Activated T-cell treated with anti-CD3 and anti-CD28 coated beads for 24 hours (primary cell): ENCODE results near the gene PPP2R5E.

Source experiments
- DNase-seq: peaks from one replicate; pipeline ENCODE4 v3.0.0-alpha.2; 2020; ENCODE audit warnings: low read depth

Gene PPP2R5E

GRCh38 chr14:63472986-63473788, 70.0 kb downstream of the PPP2R5E start:
- no peak for DNase-seq

GRCh38 chr14:63470962-63471793, 72.0 kb downstream of the PPP2R5E start:
- DNase-seq = no peak

GRCh38 chr14:63468294-63468693, 74.9 kb downstream of the PPP2R5E start:
- no peak for DNase-seq

- no peak for DNase-seq
Measured at GRCh38 chr14:63467440-63468072, 75.6 kb downstream of the PPP2R5E start.

GRCh38 chr14:63465347-63465746, 77.8 kb downstream of the PPP2R5E start:
- DNase-seq = no peak

GRCh38 chr14:63460680-63461369, 82.4 kb downstream of the PPP2R5E start:
- no peak for DNase-seq

GRCh38 chr14:63459738-63460137, 83.4 kb downstream of the PPP2R5E start:
- DNase-seq = no peak

GRCh38 chr14:63457498-63457897, 85.7 kb downstream of the PPP2R5E start:
- DNase-seq = no peak

GRCh38 chr14:63454863-63455622, 88.1 kb downstream of the PPP2R5E start:
- DNase-seq = no peak

- no peak for DNase-seq
Measured at GRCh38 chr14:63454436-63454835, 88.7 kb downstream of the PPP2R5E start.

GRCh38 chr14:63453443-63453936, 89.7 kb downstream of the PPP2R5E start:
- DNase-seq = no peak

- DNase-seq = no peak
Measured at GRCh38 chr14:63452796-63453195, 90.4 kb downstream of the PPP2R5E start.

GRCh38 chr14:63448841-63449240, 94.3 kb downstream of the PPP2R5E start:
- DNase-seq = no peak

GRCh38 chr14:63444588-63444987, 98.6 kb downstream of the PPP2R5E start:
- no peak for DNase-seq

- no peak for DNase-seq
Measured at GRCh38 chr14:63443988-63444387, 99.2 kb downstream of the PPP2R5E start.

GRCh38 chr14:63443361-63443760, 99.8 kb downstream of the PPP2R5E start:
- DNase-seq = no peak

- no peak for DNase-seq
Measured at GRCh38 chr14:63438065-63438757, 105.0 kb downstream of the PPP2R5E start.

GRCh38 chr14:63436286-63437098, 106.7 kb downstream of the PPP2R5E start:
- DNase-seq = no peak

GRCh38 chr14:63435838-63436237, 107.3 kb downstream of the PPP2R5E start:
- DNase-seq = no peak

- DNase-seq = no peak
Measured at GRCh38 chr14:63435204-63435603, 108.0 kb downstream of the PPP2R5E start.
